Esophagus muscularis mucosa (tissue), 3 donors: Measurements from ENCODE around the gene CACNB1.

ENCODE experiments used
- CTCF ChIP-seq, 3 experiments: fragments of 200-600 bp in 2 of 3; fragments of 450-650 bp in 1 of 3; sonication (generic) in 2 of 3; IDR thresholded peaks; one replicate each; pipeline ENCODE4 v1.5.1; 2017 to 2019; ENCODE audit warnings: antibody characterized with exemption in 3 of 3, mild to moderate bottlenecking in 2 of 3, moderate library complexity in 1 of 3
- POLR2A ChIP-seq: fragments of 450-650 bp; IDR thresholded peaks from one replicate; pipeline ENCODE4 v1.6.1; 2017; ENCODE audit warnings: antibody characterized with exemption, moderate library complexity, mild to moderate bottlenecking, low read depth

DNA sequence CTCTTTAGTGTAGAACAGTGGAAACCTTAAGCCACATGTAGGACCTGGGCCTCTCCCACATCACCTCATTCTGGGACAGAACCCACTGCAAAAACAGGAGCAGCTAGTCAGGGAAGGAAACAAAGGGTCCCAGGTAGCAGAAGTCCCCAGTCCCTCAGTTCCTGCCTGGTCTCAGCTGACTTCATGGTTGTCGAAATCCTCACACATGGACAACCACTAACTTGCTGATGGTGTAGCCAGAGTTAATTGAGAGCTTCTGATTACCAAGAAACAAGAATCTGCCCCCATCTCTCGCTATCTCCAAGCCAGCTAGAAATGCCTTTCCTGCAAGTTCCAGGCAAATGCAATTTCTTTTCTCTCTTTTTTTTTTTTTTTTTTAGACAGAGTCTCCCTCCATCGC, 28.0 kb downstream of the CACNB1 start:
- no peak for TF ChIP-seq CTCF (IDR thresholded peaks at IDR 0.05)
- TF ChIP-seq POLR2A: no peak
